ENCODE results near the gene NAA10. TPM values are rescaled to one million over a fixed set of nuclear protein-coding genes. Genes with fewer than 3 reads are reported as not detected.

NAA10 gene
- total RNA-seq, 1 experiment from 2014 or later, result 124 TPM

DNA sequence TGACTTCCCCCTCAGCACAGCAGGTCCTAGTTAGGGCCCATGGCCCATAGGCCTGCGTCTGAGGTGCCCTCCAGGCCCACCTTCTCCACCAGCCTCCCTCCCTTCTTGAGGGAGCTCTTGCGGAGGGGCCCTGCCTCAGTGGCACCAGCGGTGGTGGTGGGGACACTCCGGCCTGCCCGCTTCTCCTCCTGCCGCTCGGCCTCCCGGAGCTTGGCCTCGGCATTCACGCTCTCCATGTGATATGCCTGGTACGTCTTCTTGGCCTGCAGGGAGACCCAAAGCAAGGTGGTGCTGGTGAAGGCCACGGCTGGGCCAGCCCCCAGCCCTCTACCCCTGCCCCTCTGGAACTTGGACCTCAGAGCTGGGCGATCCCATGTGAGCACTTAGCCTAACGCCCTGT lies 14.3 kb downstream of the NAA10 start:
- Histone ChIP-seq H4K20me1 (ENCODE audit: insufficient read depth) (no peaks in the 10 kb centered on the region), H3K27ac (ENCODE audit: low read depth, low read length) (no peak overlapping the region), H3K9me3 (ENCODE audit: control insufficient read depth in 1 of 2, insufficient read depth in 1 of 2, low read depth in 1 of 2, low read length in 2 of 2) (no peaks in the 10 kb centered on the region), H3K36me3 (ENCODE audit: control insufficient read depth in 1 of 2, insufficient read depth in 2 of 2, low read length in 2 of 2) (peaks cover 3 to 5% of the 10 kb centered on the region in 2 experiments; a peak in 2 of 4 replicates), H3K79me2 (ENCODE audit: insufficient read depth, low read length) (peaks cover 24% of the 10 kb centered on the region; the same call in 1 of the 2 replicates), H3K9me2 (ENCODE audit: insufficient read depth) (no peaks in the 10 kb centered on the region), H3K9ac (ENCODE audit: low read length) (no peak overlapping the region), H3K4me1 (ENCODE audit: control insufficient read depth in 1 of 2, insufficient read depth in 2 of 2, low read length in 2 of 2) (peaks cover 8 to 15% of the 10 kb centered on the region in 2 experiments), H3K27me3 (ENCODE audit: insufficient read depth, low read length) (no peaks in the 10 kb centered on the region), H3K4me3 (replicated peaks in 1 of 2; ENCODE audit: low read depth in 1 of 2, low read length in 2 of 2) (no peak overlapping the region), H3K4me2 (ENCODE audit: low read length) (no peak overlapping the region), H2AFZ (ENCODE audit: low read depth, low read length, poor library complexity, severe bottlenecking) (no peak overlapping the region)
- intact Hi-C loops (cut with micrococcal nuclease), result no loop called here
- ChIA-PET RAD21 (ENCODE audit: low non-redundant PET in 1 of 2, low total read pairs in 2 of 2, uncharacterized antibody in 2 of 2, unreplicated experiment in 2 of 2) (no interaction called here), CTCF (no interaction called here), POLR2A (no interaction called here)
- ATAC-seq (no peak), DNase-seq (ENCODE audit: low read depth, low spot score) (no peak)
- BruUV-seq (replicated peaks), result no TSS peak
- no peak for TF ChIP-seq FOSL1 (IDR thresholded peaks at IDR 0.05; ENCODE audit: low read depth)
- no peak for TF ChIP-seq TCF7L2 (IDR thresholded peaks at IDR 0.05; ENCODE audit: borderline replicate concordance, extremely low read depth, insufficient read depth, insufficient read length)

- POLR2A ChIA-PET, result no interaction called here
- no peak for TF ChIP-seq RAD21 (IDR thresholded peaks at IDR 0.05; ENCODE audit: low read depth)
- no peak for TF ChIP-seq ELF1 (IDR thresholded peaks at IDR 0.05; ENCODE audit: borderline replicate concordance, low read depth)
- TF ChIP-seq ZFX (IDR thresholded peaks at IDR 0.05), result no peak
- no peak for TF ChIP-seq ZNF274 (IDR thresholded peaks at IDR 0.05; ENCODE audit: low read depth, low read length)
- no peak for TF ChIP-seq SRF (IDR thresholded peaks at IDR 0.05; ENCODE audit: low read depth)
- no peak for TF ChIP-seq SP1 (IDR thresholded peaks at IDR 0.05; ENCODE audit: low read depth)
- TF ChIP-seq REST (IDR thresholded peaks at IDR 0.05; ENCODE audit: low read depth), result no peak
- no peak for TF ChIP-seq POLR2AphosphoS5 (IDR thresholded peaks at IDR 0.05; ENCODE audit: low read depth, low read length)
- TF ChIP-seq, protein P1, sequence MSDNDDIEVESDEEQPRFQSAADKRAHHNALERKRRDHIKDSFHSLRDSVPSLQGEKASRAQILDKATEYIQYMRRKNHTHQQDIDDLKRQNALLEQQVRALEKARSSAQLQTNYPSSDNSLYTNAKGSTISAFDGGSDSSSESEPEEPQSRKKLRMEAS (IDR thresholded peaks at IDR 0.05), result no peak
- TF ChIP-seq CEBPB (IDR thresholded peaks at IDR 0.05; ENCODE audit: low read depth), result no peak
- TF ChIP-seq YY1 (IDR thresholded peaks at IDR 0.05; ENCODE audit: extremely low read depth, insufficient replicate concordance, low read depth, low read length), result no peak
- no peak for TF ChIP-seq TCF7L2 (IDR thresholded peaks at IDR 0.05; ENCODE audit: borderline replicate concordance, extremely low read depth, insufficient read depth, insufficient read length)
- H3K27ac ChIP-seq (ENCODE audit: low read depth, low read length), result no peak overlapping the region
- intact Hi-C loops (cut with micrococcal nuclease), result no loop called here
- H3K9ac ChIP-seq (ENCODE audit: low read length), result no peak overlapping the region
- no peaks in the 10 kb centered on the region for H3K9me3 ChIP-seq (ENCODE audit: control insufficient read depth in 1 of 2, insufficient read depth in 1 of 2, low read depth in 1 of 2, low read length in 2 of 2)
- peaks cover 12% of the 10 kb centered on the region; the same call in 1 of the 2 replicates for H3K79me2 ChIP-seq (ENCODE audit: insufficient read depth, low read length)
- H3K4me2 ChIP-seq (ENCODE audit: low read length), result no peak overlapping the region
- H4K20me1 ChIP-seq (ENCODE audit: insufficient read depth), result no peaks in the 10 kb centered on the region
- H3K4me3 ChIP-seq (replicated peaks in 1 of 2; ENCODE audit: low read depth in 1 of 2, low read length in 2 of 2), result no peak overlapping the region
- H3K27me3 ChIP-seq (ENCODE audit: insufficient read depth, low read length), result no peaks in the 10 kb centered on the region
- no peak overlapping the region for H2AFZ ChIP-seq (ENCODE audit: low read depth, low read length, poor library complexity, severe bottlenecking)
- RAD21 ChIA-PET (ENCODE audit: low non-redundant PET in 1 of 2, low total read pairs in 2 of 2, uncharacterized antibody in 2 of 2, unreplicated experiment in 2 of 2), result no interaction called here
- CTCF ChIA-PET, result no interaction called here
- no TSS peak for BruUV-seq (replicated peaks)
- H3K4me1 ChIP-seq (ENCODE audit: control insufficient read depth in 1 of 2, insufficient read depth in 2 of 2, low read length in 2 of 2), result peaks cover 0 to 2% of the 10 kb centered on the region in 2 experiments; a peak in 2 of 4 replicates
- peaks cover 3 to 5% of the 10 kb centered on the region in 2 experiments; a peak in 2 of 4 replicates for H3K36me3 ChIP-seq (ENCODE audit: control insufficient read depth in 1 of 2, insufficient read depth in 2 of 2, low read length in 2 of 2)
- H3K9me2 ChIP-seq (ENCODE audit: insufficient read depth), result no peaks in the 10 kb centered on the region
- DNase-seq (ENCODE audit: low read depth, low spot score) (no peak), ATAC-seq (no peak)
Observed at GRCh38 chrX:153919281-153919680, 15.6 kb downstream of the NAA10 start.
